GM19372 (cell line): ENCODE measurements around the gene DMPK.

Experiments
- ATAC-seq: cut with Tn5 transposase; IDR thresholded peaks from one replicate; pipeline ENCODE4 v1.9.1; 2021; ENCODE audit warnings: mild to moderate bottlenecking, low read depth, moderate library complexity; ENCODE audit not compliant: unreplicated experiment

DMPK gene, protein sequence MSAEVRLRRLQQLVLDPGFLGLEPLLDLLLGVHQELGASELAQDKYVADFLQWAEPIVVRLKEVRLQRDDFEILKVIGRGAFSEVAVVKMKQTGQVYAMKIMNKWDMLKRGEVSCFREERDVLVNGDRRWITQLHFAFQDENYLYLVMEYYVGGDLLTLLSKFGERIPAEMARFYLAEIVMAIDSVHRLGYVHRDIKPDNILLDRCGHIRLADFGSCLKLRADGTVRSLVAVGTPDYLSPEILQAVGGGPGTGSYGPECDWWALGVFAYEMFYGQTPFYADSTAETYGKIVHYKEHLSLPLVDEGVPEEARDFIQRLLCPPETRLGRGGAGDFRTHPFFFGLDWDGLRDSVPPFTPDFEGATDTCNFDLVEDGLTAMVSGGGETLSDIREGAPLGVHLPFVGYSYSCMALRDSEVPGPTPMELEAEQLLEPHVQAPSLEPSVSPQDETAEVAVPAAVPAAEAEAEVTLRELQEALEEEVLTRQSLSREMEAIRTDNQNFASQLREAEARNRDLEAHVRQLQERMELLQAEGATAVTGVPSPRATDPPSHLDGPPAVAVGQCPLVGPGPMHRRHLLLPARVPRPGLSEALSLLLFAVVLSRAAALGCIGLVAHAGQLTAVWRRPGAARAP

DNA sequence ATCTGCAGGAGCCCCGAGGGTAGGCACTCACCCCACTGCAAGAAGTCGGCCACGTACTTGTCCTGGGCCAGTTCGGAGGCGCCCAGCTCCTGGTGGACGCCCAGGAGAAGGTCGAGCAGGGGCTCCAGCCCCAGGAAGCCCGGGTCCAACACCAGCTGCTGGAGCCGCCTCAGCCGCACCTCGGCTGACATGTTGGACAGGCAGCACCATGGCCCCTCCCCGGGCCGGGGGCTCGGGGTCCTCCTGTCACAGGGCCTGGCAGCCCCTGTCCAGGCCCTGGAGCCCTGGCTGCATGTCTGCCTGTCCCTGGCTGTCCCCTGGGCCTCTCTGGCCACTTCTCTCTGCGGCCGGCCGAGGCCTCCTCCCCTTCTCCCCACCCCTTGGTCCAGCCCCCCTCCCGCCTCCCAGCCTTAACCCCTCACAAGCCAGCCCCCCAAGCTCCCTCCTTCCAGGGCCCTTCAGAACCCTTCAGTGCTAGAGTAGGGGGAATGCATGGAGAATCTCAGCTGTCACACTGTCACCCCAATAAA is at the start of gene DMPK:
Gene DMPK (minus strand): TSS at position 329 of the 530 bp plus-strand sequence. CDS start 138 bp downstream, at position 191.
- no peak for ATAC-seq

DNA sequence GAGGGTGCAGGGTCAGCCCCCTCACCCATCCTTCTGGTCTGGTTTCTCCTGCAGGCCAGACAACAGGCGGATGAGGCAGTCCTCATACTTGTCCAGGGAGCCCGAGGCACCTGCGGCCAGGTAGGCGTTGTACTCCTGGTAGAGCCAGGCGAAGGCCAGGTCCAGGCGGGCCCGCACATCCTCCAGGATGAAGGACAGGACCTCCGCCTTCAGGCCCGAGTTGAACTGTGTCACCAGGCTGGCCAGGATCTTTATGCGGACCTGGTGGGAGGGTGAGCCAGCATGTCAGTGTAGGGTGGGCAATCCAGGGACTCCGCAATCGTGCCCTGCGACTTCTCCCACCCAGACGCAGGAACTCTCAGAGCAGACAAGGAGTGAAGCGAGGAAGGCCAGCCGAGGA is 46.7 kb upstream of the DMPK start:
- ATAC-seq: no peak

DNA sequence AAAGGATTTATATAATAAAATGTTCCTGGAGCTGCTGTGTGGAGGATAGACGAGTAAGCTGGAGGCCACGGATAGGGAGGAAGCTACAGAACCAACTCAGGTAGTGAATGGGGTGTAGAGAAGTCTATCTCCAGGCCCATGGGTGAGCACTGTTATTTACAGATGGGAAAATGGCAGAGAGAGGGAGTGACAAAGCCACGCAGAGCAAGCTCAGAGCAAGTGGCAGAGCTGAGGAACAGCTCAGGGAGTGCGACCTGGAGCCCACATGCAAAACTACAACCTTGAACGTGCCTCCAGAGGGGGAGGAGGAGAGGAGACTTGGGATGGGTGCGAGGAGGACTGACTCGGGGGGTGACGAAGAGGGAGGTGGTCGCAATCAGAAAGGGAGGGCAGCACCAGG is 46.2 kb upstream of the DMPK start:
- no peak for ATAC-seq

DNA sequence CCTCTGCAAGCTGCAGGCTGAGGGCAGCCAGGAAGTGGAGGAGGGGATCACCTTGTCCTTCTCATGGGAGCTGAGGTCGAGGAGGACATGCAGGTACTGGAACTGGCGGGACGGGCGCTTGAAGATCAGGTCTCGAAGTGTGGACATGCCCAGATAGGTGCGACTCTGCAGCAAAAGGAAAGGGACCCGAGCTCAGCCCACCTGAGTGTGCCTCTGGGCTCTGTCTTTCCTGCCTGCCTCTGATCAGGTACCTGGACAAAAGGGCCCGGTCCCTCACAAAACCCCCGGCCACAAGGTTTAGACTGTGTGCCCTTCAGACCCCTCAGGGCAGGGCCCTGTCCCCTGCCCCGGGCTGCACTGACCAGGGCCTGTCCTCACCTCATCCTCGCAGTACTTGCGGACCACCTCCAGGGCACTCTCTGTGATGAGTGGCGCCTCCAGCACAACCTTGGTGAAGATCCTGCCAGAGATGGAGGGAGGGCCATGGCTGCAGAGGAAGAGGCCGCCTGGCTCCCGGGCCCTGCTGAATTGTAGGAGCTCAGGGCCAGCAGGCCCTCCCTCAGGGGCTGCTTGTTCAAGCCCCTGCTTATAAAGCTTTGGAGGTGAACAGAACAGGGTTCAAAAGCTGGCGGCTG is 45.3 kb upstream of the DMPK start:
- ATAC-seq: no peak

DNA sequence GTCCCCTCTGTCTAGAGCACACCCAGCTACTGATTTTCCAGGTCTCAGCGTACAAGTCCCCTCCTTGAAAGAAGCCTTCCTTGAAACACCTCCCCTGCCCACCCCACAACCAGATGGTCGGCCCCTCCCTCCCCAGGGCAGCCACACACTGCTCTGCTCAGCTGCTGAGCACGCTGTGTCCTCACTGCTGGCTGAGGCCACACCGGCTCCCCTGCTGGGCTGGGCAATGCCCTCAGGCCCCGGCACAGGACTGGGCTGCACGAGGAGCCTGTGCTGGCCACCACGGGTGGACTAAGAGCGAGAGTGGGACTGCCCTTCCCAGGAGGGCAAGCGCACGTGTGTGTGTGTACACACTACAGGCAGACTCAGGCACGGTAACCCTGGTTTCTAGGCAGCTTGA is 44.6 kb upstream of the DMPK start:
- no peak for ATAC-seq

DNA sequence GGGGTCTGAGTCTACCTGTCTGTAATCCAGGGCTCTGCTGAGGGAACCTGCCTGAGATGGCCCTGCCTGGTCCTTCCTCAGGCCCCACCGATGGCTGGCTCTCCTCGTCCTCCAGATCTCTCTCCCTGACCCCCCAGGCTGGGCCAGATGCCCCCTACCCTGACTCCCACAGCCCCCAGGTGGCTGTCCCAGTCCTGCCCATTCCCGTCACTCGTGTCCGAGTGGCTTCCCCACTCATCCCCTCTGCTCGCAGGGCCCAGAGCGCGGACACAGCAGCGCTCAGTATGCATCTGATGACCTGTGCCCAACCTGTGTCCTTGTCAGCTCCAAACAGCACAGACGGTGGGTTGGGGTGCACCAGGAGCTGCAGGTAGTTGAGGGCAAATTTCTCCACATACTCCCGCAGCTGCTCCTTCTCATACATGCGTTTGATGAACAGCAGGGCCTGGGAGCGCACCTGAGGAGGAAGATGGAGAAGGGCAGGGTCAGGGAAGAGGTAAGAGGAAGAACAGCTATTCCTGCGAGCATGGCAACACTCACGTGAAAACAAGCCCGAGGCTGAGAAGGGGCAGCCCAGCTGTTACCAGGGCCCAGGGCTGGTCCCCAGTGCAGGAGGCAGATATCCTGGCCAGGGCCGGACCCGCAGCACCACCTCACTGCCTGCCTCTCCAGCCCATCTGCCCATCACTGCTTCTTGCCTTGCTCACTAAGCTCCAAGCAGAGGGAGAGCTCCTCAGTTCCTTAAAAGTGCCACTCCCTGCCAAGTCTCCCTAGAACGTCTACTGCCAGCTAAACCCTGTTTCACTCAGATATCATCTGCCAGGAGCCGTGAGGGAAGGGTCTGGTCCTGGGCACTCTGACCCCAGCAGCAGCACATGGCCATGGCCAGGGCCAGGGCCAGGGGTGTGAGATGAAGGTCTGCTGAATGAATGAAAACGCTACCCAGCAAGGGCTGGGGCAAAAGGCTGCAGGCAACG is 43.9 kb upstream of the DMPK start:
- no peak for ATAC-seq

DNA sequence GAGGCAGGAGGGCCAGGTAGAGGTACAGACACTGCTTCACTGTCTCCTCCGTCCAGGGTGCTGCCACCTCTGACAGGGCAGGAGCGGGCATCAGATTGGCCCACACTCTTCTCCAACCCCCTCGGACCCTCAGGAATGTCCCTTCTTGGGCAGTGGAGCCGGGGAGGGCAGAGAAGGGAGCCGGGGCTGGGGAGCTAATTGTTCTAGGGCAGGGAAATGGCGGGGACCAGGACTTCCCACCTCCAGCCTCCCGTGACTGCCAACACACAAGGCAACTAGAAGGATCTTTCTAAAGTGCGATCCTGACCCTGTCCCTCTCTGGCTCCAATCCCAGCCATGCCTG is 42.9 kb upstream of the DMPK start:
- ATAC-seq: no peak

DNA sequence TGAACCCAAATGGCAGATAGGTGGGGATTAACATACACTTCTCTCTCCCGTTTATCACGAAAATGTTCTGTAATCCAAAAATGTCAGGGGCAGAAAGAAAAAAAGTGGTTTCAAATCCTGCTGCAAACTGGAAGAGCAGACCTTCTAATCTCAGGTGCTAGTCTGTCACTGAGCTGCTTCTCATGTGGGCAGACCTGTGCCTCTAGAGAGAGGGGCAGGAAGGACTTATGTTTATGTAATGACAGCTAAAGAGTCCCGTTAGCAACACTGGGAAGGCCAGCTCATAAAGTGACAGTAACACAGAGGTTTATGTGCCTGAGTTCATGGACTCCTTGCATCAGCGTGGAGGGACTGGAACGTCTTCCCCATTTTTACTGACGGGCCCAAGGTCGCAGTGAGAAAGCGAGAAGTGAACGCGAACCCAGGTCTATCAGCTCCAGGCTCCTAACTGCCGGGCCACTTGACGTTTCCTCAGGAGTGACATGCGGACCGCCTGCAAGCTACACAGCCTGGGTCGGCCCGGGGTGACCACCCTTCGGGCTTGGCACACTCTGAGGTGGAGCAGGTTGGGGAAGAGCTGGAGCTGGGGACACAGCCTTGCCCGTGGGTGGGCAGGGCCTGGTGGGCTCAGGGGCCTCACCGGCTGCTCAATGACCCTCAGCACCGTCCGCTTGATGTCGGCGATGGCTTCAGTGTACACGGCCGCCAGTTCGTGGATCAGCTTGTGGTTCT is 42.4 kb upstream of the DMPK start:
- no peak for ATAC-seq

DNA sequence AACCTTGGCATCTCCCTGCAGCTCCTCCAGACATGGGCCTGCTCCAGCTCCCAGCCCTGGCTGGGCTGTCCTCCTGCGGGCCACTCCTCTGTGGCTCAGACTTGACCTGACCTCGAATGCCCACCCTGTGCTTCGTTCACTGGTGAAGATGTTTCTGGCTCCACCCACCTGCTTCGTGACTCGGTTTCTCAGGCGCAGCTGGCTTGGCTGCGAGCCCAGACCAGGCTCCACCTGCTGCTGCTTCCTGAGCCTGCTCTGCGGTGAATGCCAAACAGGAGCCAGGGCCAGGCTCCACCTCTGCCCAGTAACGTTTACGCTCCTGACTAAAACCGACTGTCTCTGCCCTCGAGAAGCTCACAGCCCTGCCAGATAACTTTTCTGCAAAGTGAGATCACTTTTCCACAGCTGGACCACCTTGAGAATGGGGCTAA is 41.8 kb upstream of the DMPK start:
- ATAC-seq: no peak

DNA sequence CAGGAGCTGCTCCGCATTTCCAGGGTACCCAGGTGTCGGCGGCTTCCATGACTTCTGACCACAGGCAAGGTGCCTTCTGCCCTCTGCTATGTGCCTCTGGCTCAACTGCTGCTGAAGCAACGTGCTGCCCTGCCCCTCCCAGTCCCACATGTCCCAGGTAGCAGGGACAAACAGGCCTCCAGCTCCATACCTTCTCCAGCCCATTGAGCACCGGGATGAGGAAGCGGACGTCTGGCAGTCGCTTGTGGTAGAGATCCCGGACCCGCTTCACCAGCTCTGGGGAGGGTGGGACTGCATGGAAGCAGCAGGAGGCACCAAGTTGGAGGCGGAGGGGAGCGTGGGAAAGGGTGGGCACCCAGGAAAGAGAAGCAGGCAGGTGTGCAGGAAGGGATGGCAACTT is 40.9 kb upstream of the DMPK start:
- ATAC-seq: no peak

DNA sequence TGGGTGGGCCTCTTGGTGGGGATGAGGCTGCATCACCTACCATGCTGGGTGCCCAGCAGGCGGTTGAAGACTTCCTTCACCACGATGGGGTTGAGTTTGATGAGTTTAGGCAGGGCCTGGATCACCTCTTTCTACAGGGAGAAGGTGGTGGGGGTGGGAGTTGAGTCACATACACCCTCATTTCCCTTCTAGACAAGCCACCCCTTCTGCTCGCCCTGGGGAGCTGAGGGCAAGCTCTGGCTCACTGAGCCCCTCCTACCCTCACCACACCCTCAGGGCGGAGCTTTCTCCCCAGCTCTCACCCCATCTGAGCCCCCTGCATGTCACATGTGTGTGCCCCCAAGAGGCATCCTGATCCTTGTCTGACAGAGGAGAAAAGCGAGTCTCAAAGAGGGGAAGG is 40.4 kb upstream of the DMPK start:
- ATAC-seq: no peak

DNA sequence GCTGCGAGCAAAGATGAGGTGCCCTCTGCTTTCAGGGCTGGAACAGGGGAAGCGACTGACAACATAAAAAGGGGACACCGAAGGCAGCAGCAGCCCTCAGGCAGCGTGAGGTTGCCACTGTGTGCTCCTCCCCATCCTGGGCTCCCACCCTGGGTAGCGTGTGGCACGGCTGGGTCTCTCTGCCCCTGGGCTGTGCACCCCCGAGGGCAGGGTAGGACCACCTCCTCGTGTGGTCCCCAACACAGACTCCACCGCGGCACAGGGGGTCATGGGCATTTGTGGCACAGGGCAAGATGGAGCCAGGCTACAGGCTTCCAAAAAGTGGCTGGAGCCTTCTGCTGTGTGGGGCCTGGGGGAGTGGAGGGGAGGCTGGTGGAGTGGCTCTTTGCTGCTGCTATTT is 39.3 kb upstream of the DMPK start:
- ATAC-seq: no peak

DNA sequence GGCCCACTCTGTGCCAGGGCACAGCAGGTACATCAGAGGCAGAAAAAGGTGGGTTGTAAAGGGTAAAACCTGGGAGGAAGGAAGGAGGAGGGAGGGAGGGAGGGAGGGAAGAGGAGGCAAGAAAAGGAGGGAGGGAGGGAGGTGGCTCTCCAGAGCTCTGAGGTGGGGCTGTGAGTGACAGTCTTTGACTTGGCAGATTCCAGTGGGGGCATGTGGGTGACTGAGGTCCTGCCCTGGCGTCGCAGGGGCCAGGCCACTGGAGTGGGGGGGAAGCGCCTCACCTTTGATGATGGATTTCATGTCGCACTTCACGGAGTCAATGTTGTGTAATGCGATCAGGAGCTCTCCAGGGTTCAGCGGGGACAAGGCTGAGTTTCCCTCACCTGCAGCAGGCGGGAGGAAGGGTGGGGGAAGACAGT is 38.8 kb upstream of the DMPK start:
- no peak for ATAC-seq

DNA sequence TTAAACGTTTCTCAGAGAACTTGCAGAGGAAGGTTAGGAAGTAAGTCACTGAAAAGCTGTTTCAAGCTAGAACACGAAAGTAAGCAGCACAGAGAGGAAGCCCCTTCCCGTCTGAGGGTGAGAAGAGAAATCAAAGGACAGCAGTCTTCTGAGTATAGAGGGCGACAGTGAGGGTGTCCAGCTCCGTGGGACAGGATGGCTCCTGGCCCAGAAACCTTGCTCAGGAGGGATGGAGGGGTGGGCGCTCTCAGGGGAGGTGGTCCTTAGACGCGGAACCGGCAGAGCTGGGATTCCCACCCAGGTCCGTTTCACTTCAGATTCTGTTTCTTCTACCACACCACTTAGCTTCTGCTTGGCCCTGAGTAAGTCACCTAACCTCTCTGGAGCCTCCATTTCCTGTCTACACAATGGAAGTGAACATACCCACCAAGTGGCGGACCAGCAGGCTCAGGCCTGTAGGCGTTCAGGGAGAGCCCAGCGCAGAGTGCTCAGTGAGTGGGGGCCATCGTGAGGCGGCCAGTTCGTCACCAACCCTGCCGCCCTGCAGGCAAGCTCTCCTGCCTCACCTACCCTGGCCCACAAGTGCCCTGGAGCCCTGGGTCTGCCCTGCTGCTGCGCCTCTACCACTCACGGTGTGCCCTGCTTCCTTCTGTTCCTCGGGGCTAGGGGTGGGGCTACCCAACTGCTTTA is 38.3 kb upstream of the DMPK start:
- no peak for ATAC-seq

DNA sequence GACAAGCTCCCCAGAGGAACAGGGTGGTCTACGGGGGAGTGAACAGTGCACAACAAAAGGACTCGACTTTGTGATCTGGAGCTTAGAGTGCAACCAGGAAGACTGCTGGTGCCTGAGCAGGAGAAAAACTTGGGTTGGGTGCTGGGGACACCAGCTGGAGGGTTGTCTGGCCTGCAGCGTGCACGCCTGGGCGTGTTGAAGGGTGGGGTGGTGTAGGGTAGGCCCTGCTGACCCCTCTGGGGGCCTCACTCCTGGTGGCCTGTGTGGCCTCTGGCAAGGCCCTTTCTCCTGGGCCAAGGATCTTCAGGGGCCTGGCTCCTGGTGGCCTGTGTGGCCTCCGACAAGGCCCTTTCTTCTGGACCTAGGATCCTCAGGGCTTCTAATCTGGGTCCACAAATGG is 37.5 kb upstream of the DMPK start:
- ATAC-seq: no peak

DNA sequence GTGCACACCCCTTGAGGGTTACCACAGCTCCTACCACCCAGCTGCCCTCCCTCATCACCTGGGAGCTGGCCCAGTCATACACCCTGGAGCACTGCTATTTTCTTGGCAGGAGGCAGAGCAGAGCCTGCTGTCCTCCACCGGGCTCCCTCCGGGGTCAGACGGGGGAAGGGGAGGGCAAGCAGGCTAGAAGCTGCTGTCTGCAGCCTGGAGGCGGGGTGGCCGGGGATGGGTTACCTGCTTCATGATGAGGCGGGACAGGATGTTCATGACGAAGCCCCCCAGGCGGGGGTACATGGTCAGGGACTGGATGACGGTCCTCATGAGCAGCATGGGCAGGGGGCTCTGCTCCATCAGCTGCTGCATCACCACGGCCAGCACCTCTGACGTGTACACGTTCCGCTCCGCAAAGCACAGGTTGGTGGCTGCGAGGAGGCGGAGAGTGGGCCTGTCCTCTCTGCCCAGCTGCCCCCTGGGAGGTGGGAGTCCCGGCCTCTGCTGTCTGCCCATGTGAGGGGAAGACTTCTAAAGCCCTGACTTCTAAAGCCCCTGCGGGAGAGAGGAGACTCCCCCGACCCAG is 35.5 kb upstream of the DMPK start:
- no peak for ATAC-seq

DNA sequence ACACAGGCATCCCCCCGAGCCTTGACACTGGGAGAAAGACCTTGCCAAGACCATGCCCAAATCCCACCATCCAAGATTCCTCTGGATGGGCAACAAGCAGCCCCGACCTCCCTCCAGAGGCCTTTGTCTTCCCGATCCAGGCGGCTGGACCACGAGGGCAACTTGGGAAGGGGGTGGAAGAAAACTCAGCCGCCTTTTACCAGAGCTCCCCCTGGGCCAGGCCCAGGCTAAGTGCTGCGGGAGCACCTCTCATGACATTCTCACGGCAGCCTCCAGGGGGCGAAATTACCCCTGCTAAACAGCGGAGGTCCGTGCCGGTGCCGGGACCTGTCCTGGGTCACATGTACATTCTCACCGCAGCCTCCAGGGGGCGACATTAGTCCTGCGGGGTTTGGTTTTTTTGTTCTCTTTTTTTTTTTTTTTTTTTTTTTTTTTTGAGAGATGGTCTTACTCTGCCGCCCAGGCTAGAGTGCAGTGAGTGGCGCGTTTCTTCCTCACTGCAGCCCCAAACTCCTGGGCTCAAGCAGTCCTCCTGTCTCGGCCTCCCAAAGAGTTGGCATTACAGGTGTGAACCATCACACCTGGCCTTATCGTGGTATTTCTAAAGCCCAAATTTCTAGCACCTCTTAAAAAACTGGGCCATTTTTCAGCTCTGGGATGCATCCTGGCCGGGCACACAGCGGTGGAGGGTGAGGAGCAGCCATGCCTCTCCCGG is 34.9 kb upstream of the DMPK start:
- peak; percentile 94 for ATAC-seq
